Nephron (organoid): ENCODE measurements around the gene ANKRD27.
"Not testable (repeated sequence)": the region's sequence is repeated elsewhere in the genome, so short reads cannot be mapped to it uniquely, and the experiment has no call there.

Experiments used
- H3K27ac Mint-ChIP-seq, 3 experiments: 2 replicates each; pipeline ENCODE4 v1.8.0; 2020; ENCODE audit warnings: mixed read lengths in 3 of 3, mild to moderate bottlenecking in 2 of 3, moderate library complexity in 1 of 3
- H3K27me3 Mint-ChIP-seq: 2 replicates; pipeline ENCODE4 v1.8.0; 2021; ENCODE audit warnings: low read depth, mild to moderate bottlenecking, moderate library complexity, mixed read lengths
- H3K36me3 Mint-ChIP-seq: 2 replicates; pipeline ENCODE4 v1.8.0; 2020; ENCODE audit warnings: low read depth, mixed read lengths
- H3K4me1 Mint-ChIP-seq: 2 replicates; pipeline ENCODE4 v1.8.0; 2020; ENCODE audit warnings: mixed read lengths
- H3K4me3 Mint-ChIP-seq, 3 experiments: 2 replicates each; pipeline ENCODE4 v1.8.0; 2020; ENCODE audit warnings: mild to moderate bottlenecking in 3 of 3, mixed read lengths in 3 of 3, moderate library complexity in 2 of 3
- H3K9me3 Mint-ChIP-seq: 2 replicates; pipeline ENCODE4 v1.8.0; 2020; ENCODE audit warnings: mixed read lengths
- CTCF ChIP-seq, 3 experiments: fragments of 200-600 bp; sonication (generic); IDR thresholded peaks; one replicate each; pipeline ENCODE4 v1.5.0; 2021; ENCODE audit warnings: antibody characterized with exemption in 3 of 3; ENCODE audit not compliant: unreplicated experiment in 3 of 3

Gene ANKRD27

GRCh38 chr19:32580353-32580900, 94.6 kb downstream of the ANKRD27 start:
- Mint-ChIP-seq H3K4me3 (peak overlapping the region; percentile 97 to 99 (median 98)), H3K27me3 (no peaks in the 10 kb centered on the region), H3K27ac (peak overlapping the region; percentile 68 to 84 (median 79)), H3K4me1 (peaks cover 15% of the 10 kb centered on the region), H3K36me3 (peaks cover 19% of the 10 kb centered on the region), H3K9me3 (no peaks in the 10 kb centered on the region)
- TF ChIP-seq CTCF (IDR thresholded peaks at IDR 0.05; ENCODE audit: unreplicated experiment in 3 of 3) = no peak

- H3K4me1 Mint-ChIP-seq = no peaks in the 10 kb centered on the region
- H3K27me3 Mint-ChIP-seq = no peaks in the 10 kb centered on the region
- H3K4me3 Mint-ChIP-seq = no peak overlapping the region
- no peak for TF ChIP-seq CTCF (IDR thresholded peaks at IDR 0.05; ENCODE audit: unreplicated experiment in 3 of 3)
- H3K36me3 Mint-ChIP-seq = no peaks in the 10 kb centered on the region
- H3K9me3 Mint-ChIP-seq = no peaks in the 10 kb centered on the region
- H3K27ac Mint-ChIP-seq = no peak overlapping the region
These were observed 98.2 kb downstream of the ANKRD27 start for GRCh38 chr19:32576790-32577189.

GRCh38 chr19:32573492-32573794, 101.5 kb downstream of the ANKRD27 start:
- TF ChIP-seq CTCF (IDR thresholded peaks at IDR 0.05; ENCODE audit: unreplicated experiment in 3 of 3) = no peak
- no peak overlapping the region for H3K27ac Mint-ChIP-seq
- H3K9me3 Mint-ChIP-seq = no peaks in the 10 kb centered on the region

GRCh38 chr19:32572700-32573491, 102.1 kb downstream of the ANKRD27 start:
- H3K27ac Mint-ChIP-seq, H3K36me3 Mint-ChIP-seq, H3K9me3 Mint-ChIP-seq, H3K4me3 Mint-ChIP-seq, H3K27me3 Mint-ChIP-seq, H3K4me1 Mint-ChIP-seq: not testable (repeated sequence)

More at GRCh38 chr19:32573492-32573794, 101.5 kb downstream of the ANKRD27 start:
- Mint-ChIP-seq H3K36me3 (no peaks in the 10 kb centered on the region), H3K4me1 (no peaks in the 10 kb centered on the region), H3K4me3 (no peak overlapping the region), H3K27me3 (no peaks in the 10 kb centered on the region)

- H3K4me3 Mint-ChIP-seq, H3K27ac Mint-ChIP-seq, H3K9me3 Mint-ChIP-seq, H3K4me1 Mint-ChIP-seq, H3K36me3 Mint-ChIP-seq, H3K27me3 Mint-ChIP-seq: not testable (repeated sequence)
These were observed 103.4 kb downstream of the ANKRD27 start for GRCh38 chr19:32571471-32572075.

- H3K36me3 Mint-ChIP-seq = no peaks in the 10 kb centered on the region
- H3K9me3 Mint-ChIP-seq = no peaks in the 10 kb centered on the region
- no peaks in the 10 kb centered on the region for H3K27me3 Mint-ChIP-seq
- H3K4me3 Mint-ChIP-seq = no peak overlapping the region
- H3K4me1 Mint-ChIP-seq = no peaks in the 10 kb centered on the region
- H3K27ac Mint-ChIP-seq = no peak overlapping the region
- peak; percentile 71 to 79 (median 75) for TF ChIP-seq CTCF (IDR thresholded peaks at IDR 0.05; ENCODE audit: unreplicated experiment in 3 of 3)
These were observed 104.7 kb downstream of the ANKRD27 start for GRCh38 chr19:32570081-32570785.
